ENCODE results near the gene MAPKBP1. TPM values are rescaled to one million over a fixed set of nuclear protein-coding genes. Genes with fewer than 3 reads are reported as not detected.

MAPKBP1 gene
- polyA plus RNA-seq, 1 donor from 2014 or later, result 2.7 TPM

DNA sequence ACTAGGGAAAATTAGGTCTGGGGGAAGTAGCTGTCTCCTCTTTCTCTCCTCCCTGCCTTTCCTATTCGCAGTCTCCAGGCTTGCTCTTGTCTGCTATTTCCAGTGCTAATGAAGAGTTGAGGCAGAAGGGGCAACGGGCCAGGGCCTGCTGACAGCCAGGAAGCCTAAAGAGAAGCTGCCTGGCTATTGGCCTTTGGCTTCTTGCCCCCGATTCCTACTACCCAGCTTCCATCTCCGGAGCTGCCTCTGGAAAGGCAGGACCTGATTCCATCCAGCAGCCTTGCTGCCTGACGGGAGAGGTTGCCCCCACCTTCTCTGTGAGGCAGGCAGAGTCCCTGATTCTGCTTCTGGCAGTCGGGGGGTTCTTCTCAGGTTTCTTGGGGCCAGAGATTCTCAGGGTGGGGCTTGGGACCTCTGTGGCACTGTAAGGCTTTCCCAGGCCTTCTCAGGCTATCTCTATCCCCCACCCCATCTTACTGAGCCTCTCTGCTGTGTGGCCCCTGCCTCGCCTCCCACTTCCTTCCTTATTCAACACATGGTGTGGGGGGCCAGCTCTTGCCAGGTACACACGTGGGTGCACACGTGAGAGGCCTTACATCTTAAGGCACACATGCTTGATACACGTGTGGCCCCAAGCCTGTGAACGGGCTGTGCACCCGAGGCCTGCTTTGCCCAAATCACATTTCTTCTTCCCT lies 35.4 kb downstream of the MAPKBP1 start:
- H3K9me3 Mint-ChIP-seq, result no peaks in the 10 kb centered on the region
- H3K27me3 Mint-ChIP-seq, result no peaks in the 10 kb centered on the region
- H3K27ac Mint-ChIP-seq, result no peak overlapping the region
- peaks cover 1% of the 10 kb centered on the region for H3K36me3 Mint-ChIP-seq
- no peak overlapping the region for H3K4me3 Mint-ChIP-seq
- peaks cover 5 to 6% (median 6%) of the 10 kb centered on the region in 3 donors for H3K4me1 Mint-ChIP-seq

DNA sequence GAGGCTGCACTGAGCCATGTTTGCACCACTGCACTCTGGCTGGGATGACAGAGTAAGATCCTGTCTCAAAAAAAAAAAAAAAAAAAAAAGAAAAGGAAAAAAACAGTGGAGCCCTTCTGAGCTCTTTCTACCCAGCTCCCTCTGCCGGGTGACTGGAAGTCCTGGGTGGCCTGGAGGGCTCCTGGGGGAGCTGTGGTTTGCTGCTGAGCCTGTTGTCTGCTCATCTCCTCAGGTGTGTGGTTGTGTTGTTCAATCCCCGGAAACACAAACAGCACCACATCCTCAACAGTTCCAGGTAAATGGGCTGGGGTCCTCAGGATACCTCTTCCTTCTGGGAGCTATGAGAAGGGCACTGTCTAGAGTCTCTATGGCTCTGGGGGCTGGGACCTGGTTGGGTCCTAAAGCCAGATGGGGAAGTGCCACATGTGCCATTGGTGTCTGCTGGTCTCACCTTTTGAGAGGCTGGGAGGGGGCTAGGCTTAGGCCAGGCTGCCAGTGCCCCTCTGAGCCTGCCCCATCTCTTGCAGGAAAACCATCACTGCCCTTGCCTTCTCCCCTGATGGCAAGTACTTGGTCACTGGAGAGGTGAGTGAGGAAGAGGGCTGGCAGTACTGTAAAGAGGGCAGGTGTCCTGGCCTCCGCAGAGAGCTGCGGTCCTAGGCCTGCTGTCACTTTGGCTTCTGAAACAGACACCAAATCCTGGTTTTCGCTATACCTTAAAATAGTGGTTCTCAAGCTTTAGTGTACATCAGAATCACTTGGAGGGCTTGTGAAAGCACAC lies 36.6 kb downstream of the MAPKBP1 start:
- Mint-ChIP-seq H3K36me3 (peaks cover 1% of the 10 kb centered on the region), H3K4me3 (peak overlapping the region in 1 of 4 donors; percentile 22), H3K27ac (no peak overlapping the region), H3K27me3 (no peaks in the 10 kb centered on the region), H3K4me1 (peaks cover 5 to 6% (median 6%) of the 10 kb centered on the region in 3 donors), H3K9me3 (no peaks in the 10 kb centered on the region)

DNA sequence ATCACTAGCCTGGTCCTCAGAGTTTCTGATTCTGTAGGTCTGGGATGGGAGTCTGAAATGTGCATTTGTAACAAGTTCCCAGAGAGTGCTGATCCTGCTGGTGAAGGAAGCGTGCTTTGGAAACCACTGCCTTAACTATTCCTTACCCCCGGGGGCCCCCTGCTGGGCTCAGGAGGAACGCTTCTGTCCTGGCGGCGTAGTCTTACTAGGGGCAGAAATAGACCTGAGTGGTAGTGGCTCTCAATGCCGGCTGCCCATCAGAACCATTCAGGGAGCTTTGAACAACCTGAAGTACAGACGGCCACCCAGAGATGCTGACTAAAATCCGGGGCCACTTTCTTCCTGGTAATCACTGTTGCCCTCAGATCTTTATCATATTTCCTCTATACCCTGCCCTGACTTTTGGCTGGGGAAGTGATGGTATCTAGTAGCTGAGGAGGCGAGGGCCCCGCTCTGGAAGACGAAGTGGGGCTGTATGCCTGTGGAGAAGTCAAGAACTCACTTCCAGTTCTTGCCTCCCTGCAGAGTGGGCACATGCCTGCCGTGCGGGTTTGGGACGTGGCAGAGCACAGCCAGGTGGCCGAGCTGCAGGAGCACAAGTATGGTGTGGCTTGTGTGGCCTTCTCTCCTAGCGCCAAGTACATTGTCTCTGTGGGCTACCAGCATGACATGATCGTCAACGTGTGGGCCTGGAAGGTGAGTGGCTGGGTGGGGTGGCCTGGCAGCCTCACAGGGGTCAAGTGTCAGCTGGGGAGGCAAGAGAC lies 37.3 kb downstream of the MAPKBP1 start:
- H3K36me3 Mint-ChIP-seq, result peaks cover 1% of the 10 kb centered on the region
- peak overlapping the region in 1 of 4 donors; percentile 22 for H3K4me3 Mint-ChIP-seq
- no peaks in the 10 kb centered on the region for H3K27me3 Mint-ChIP-seq
- H3K27ac Mint-ChIP-seq, result no peak overlapping the region
- peaks cover 5 to 6% (median 6%) of the 10 kb centered on the region in 3 donors for H3K4me1 Mint-ChIP-seq
- no peaks in the 10 kb centered on the region for H3K9me3 Mint-ChIP-seq

DNA sequence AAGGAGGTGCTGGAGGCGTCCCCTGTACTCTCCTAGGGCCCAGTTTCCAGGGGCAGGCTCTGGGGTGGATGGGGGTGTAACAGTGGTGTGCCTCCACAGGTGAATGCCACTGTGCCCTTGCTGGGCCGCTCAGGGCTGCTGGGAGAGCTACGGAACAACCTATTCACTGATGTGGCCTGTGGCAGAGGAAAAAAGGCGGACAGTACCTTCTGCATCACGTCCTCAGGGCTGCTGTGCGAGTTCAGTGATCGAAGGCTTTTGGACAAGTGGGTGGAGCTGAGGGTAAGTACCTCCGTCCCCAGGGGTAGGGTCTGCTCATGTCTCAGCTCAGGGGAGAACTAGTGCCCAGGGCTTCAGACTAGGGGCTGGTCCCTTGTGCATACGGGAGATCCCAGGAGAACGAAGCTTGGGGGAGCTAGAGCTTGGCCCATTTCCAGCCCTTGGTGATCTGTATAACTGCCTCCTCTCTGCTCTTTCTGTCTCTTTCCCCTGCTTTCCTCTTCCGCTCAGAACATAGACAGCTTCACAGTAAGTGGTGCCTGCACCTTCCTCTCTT lies 38.6 kb downstream of the MAPKBP1 start:
- Mint-ChIP-seq H3K9me3 (no peaks in the 10 kb centered on the region), H3K36me3 (peaks cover 1% of the 10 kb centered on the region), H3K27me3 (no peaks in the 10 kb centered on the region), H3K27ac (no peak overlapping the region), H3K4me3 (peak overlapping the region in 1 of 4 donors; percentile 2), H3K4me1 (peaks cover 5 to 6% (median 6%) of the 10 kb centered on the region in 3 donors)

DNA sequence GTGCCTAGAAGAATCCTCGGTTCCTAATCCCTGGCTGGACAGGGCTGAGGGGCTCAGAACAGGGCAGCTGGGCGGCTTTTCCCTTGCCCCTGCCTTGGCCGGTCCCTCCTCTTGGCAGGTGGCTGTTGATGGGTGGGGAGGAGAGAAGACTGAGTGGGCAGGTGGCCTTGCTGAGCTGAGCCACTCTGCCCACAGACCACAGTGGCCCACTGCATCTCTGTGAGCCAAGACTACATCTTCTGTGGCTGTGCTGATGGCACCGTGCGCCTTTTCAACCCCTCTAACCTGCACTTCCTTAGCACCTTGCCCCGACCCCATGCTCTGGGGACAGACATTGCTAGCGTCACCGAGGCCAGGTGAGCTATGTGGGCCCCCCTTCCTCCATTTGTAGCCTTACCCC lies 39.1 kb downstream of the MAPKBP1 start:
- no peaks in the 10 kb centered on the region for H3K9me3 Mint-ChIP-seq
- no peak overlapping the region for H3K4me3 Mint-ChIP-seq
- H3K27ac Mint-ChIP-seq, result no peak overlapping the region
- peaks cover 1% of the 10 kb centered on the region for H3K36me3 Mint-ChIP-seq
- peaks cover 5 to 6% (median 6%) of the 10 kb centered on the region in 3 donors for H3K4me1 Mint-ChIP-seq
- no peaks in the 10 kb centered on the region for H3K27me3 Mint-ChIP-seq

DNA sequence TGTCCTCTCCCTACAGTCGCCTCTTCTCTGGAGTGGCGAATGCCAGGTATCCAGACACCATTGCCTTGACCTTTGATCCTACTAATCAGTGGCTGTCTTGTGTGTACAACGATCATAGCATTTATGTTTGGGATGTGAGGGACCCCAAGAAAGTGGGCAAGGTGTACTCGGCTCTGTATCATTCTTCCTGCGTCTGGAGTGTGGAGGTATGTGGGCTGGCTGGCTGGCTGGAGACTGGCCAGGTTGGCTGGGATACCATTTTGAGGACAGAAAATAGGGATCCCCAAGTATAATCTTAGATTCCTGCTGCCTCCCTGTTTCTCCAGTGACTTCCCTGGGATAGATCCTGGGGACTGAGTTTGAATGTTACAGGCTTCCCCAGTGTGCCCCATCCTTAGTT lies 40.2 kb downstream of the MAPKBP1 start:
- Mint-ChIP-seq H3K9me3 (no peaks in the 10 kb centered on the region), H3K4me3 (no peak overlapping the region), H3K27me3 (no peaks in the 10 kb centered on the region), H3K36me3 (peaks cover 3% of the 10 kb centered on the region), H3K27ac (no peak overlapping the region), H3K4me1 (peaks cover 5 to 6% (median 6%) of the 10 kb centered on the region in 3 donors)

DNA sequence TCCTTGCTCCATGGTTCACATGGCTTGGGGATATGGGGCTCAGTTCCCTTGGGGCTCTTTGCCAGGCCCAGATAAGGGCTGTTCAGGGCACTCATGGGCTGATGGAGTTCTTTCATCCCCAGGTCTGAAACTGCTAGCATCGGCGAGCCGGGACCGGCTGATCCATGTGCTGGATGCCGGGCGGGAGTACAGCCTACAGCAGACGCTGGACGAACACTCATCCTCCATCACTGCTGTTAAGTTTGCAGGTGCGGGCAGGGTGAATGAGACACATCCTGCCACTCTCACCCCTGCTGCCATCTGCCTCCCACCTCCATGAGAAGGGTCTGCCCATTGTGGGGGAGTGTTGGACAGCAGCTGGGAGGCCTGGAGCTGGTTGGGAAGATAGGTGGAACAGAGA lies 42.5 kb downstream of the MAPKBP1 start:
- Mint-ChIP-seq H3K4me3 (no peak overlapping the region), H3K9me3 (no peaks in the 10 kb centered on the region), H3K4me1 (no peaks in the 10 kb centered on the region), H3K27me3 (no peaks in the 10 kb centered on the region), H3K36me3 (peaks cover 2% of the 10 kb centered on the region), H3K27ac (no peak overlapping the region)

DNA sequence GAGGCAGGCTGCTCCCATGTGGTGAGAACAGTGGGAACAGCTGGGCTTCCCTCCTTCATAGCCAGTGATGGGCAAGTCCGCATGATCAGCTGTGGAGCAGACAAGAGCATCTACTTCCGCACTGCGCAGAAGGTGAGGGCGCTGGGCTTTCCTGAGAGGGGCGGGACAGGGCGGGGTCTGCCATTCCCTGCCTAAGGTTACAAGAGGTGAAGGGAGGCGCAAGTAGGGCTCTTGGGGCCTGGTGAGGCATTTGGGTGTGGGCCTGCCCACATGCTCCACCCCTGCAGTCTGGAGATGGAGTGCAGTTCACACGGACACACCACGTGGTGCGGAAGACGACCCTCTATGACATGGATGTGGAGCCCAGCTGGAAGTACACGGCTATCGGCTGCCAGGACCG lies 43.0 kb downstream of the MAPKBP1 start:
- Mint-ChIP-seq H3K4me3 (no peak overlapping the region), H3K27ac (no peak overlapping the region), H3K9me3 (no peaks in the 10 kb centered on the region), H3K27me3 (no peaks in the 10 kb centered on the region), H3K36me3 (peaks cover 2% of the 10 kb centered on the region), H3K4me1 (no peaks in the 10 kb centered on the region)

DNA sequence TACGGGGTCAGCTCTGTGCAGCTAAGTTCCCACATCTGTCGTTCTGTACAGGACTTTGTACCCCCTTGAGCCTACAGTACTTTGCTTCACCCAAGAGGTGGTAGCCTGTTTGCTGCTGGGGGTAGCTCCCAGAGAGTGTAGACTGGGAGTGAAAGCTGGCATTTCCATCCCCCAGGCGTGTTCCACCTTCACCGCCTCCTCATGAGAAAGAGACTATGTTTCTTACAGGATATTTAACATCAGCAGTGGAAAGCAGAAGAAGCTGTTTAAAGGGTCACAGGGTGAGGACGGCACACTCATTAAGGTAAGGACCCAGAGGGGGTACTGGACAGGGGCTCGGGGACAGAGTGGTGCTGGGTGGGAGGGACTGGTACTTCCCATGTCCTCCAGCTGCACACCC lies 43.5 kb downstream of the MAPKBP1 start:
- Mint-ChIP-seq H3K27ac (no peak overlapping the region), H3K36me3 (peaks cover 2% of the 10 kb centered on the region), H3K27me3 (no peaks in the 10 kb centered on the region), H3K9me3 (no peaks in the 10 kb centered on the region), H3K4me1 (no peaks in the 10 kb centered on the region), H3K4me3 (no peak overlapping the region)

DNA sequence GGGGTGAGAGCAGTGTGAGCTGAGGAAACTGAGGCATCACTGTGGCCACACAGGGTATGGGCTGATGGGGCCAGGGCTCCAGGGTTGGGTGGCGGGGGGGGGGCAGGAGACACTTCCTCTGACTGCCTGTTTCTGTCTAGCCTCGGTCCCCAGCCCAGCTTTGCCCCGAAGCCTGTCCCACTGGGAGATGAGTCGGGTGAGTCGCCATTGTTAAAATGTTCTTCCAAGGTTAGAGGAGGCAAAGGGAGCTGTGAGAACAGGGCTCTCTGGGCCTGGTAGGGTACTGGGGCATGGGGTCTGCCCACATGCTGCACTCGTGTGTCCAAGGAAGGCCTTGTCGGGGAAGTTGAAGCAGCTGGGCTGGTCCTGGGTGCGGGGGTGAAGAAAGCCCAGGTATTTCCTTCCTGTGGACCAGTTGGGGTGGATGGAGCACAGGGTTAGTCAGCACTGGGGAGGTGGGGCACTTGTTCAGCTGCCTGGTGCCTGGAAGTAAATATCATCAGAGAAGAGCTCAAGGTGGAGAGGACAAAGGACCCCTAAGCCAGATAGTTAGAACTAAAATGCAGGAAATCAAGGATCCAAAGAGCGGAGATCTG lies 45.3 kb downstream of the MAPKBP1 start:
- Mint-ChIP-seq H3K27ac (no peak overlapping the region), H3K27me3 (no peaks in the 10 kb centered on the region), H3K4me3 (no peak overlapping the region), H3K9me3 (no peaks in the 10 kb centered on the region), H3K36me3 (peaks cover 2% of the 10 kb centered on the region), H3K4me1 (no peaks in the 10 kb centered on the region)

DNA sequence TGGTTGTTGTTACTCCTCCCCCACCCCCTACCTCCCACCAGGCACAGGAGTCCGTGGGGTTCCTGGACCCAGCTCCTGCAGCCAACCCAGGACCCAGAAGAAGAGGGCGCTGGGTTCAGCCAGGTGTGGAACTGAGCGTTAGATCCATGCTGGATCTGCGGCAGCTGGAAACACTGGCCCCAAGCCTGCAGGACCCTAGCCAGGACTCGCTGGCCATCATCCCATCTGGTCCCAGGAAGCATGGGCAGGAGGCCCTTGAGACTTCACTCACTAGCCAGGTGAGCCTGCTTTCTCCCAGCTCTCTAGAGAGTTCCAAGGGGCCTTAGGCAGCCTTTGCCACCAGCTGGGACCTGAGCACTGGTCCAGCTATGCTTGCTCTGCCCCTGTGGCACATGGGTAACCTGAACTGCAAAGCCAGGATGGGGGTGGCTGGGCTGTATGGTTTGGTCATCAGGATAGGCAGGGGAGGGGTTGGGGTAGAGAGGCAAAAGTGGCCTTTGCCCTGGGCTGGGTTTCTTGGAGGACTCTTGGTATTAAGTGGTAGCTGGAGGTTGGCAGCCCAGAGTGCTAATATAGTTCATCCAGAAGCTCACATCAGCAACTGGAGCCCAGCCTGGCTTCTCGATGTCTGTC lies 46.6 kb downstream of the MAPKBP1 start:
- H3K9me3 Mint-ChIP-seq, result no peaks in the 10 kb centered on the region
- H3K36me3 Mint-ChIP-seq, result peaks cover 2% of the 10 kb centered on the region
- peak overlapping the region in 1 of 4 donors; percentile 75 for H3K4me3 Mint-ChIP-seq
- H3K27ac Mint-ChIP-seq, result peak overlapping the region in 1 of 3 donors; percentile 8
- no peaks in the 10 kb centered on the region for H3K27me3 Mint-ChIP-seq
- H3K4me1 Mint-ChIP-seq, result no peaks in the 10 kb centered on the region

DNA sequence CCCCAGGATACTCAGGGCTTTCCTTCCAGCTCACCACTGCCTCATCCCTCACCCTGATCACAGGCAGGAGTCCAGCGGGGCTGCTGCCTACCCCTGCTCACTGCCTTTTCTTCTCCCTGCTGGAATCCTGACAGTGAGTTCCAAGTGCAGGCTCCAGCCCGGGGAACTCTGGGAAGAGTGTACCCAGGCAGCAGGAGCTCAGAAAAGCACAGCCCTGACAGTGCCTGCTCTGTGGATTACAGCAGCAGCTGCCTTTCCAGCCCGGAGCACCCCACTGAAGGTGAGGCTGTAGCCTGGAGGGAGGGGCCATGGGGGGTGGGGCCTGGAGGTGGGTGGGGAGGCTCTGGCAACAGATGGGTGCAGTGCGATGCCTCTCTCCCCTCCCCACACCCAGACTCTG lies 47.5 kb downstream of the MAPKBP1 start:
- no peak overlapping the region for H3K4me3 Mint-ChIP-seq
- H3K36me3 Mint-ChIP-seq, result peaks cover 2% of the 10 kb centered on the region
- H3K27ac Mint-ChIP-seq, result peak overlapping the region in 1 of 3 donors; percentile 8
- H3K27me3 Mint-ChIP-seq, result no peaks in the 10 kb centered on the region
- H3K9me3 Mint-ChIP-seq, result no peaks in the 10 kb centered on the region
- H3K4me1 Mint-ChIP-seq, result peaks cover 0 to 2% (median 1%) of the 10 kb centered on the region in 3 donors

DNA sequence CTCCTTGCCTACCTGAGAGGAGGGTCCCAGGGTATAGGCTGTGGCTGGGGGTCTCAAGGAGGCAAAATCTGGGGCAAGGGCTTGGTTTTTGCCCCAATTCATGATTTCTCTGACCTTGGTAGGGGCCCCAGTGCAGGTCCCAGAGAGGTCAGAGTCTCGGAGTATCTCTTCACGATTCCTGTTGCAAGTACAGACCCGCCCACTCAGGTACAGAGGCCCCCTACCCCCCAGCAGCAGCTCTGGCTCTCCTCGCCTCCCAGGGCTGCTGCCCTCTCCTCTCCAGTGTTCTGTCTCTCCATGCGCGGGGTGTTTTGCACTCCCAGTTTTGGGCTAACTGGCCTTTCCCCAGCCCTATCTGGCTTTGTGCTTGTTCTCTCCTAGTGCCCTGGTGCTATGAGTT lies 48.2 kb downstream of the MAPKBP1 start:
- H3K9me3 Mint-ChIP-seq, result no peaks in the 10 kb centered on the region
- peak overlapping the region in 1 of 4 donors; percentile 52 for H3K4me3 Mint-ChIP-seq
- H3K27me3 Mint-ChIP-seq, result no peaks in the 10 kb centered on the region
- peaks cover 2% of the 10 kb centered on the region for H3K36me3 Mint-ChIP-seq
- peak overlapping the region in 1 of 3 donors; percentile 55 for H3K27ac Mint-ChIP-seq
- H3K4me1 Mint-ChIP-seq, result peaks cover 0 to 2% (median 1%) of the 10 kb centered on the region in 3 donors

DNA sequence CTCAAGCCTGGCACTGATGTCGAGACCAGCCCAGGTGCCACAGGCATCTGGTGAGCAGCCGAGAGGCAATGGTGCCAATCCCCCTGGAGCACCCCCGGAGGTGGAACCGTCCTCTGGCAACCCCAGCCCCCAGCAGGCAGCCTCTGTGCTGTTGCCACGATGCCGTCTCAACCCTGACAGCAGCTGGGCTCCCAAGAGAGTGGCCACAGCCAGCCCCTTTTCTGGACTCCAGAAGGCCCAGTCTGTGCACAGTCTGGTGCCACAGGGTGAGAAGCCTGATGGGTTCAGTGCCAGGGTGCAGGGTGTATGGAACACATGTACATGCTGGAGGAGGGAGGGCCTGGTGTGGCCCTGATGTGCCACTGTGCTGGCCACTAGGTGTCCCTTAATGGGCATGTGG lies 48.7 kb downstream of the MAPKBP1 start:
- Mint-ChIP-seq H3K36me3 (peaks cover 2% of the 10 kb centered on the region), H3K27ac (peak overlapping the region in 1 of 3 donors; percentile 55), H3K4me1 (peaks cover 0 to 5% (median 3%) of the 10 kb centered on the region in 3 donors), H3K4me3 (peak overlapping the region in 1 of 4 donors; percentile 32), H3K9me3 (no peaks in the 10 kb centered on the region), H3K27me3 (no peaks in the 10 kb centered on the region)
